ENCODE measurements around the gene CKMT2.

The CKMT2 gene

GRCh38 chr5:81313278-81313677 is 80.2 kb downstream of the CKMT2 start:
- DNase-seq: no peak

GRCh38 chr5:81313686-81314085 is 80.6 kb downstream of the CKMT2 start:
- no peak for DNase-seq

- DNase-seq: no peak
Observed at GRCh38 chr5:81314581-81314980, 81.5 kb downstream of the CKMT2 start.

GRCh38 chr5:81315336-81315735 is 82.2 kb downstream of the CKMT2 start:
- no peak for DNase-seq

GRCh38 chr5:81315830-81316229 is 82.7 kb downstream of the CKMT2 start:
- no peak for DNase-seq

Measured in activated CD4-positive, alpha-beta T cell treated with anti-CD3 and anti-CD28 coated beads, Interleukin-2, amount 50 U/mL, for 48 hours (primary cell).